Epithelial cell of proximal tubule (primary cell): ENCODE results near the gene RFX5. TPM values are rescaled to one million over a fixed set of nuclear protein-coding genes. Genes with fewer than 3 reads are reported as not detected.

Experiments
- DNase-seq: peaks from one replicate; pipeline ENCODE4 v3.0.0-alpha.2; 2011; ENCODE audit warnings: low read depth
- H3K4me3 ChIP-seq: 2 replicates; pipeline ENCODE4 v1.5.1; 2011; ENCODE audit warnings: low read depth, mild to moderate bottlenecking, low read length
- total RNA-seq: library from RNA; depleted of rRNA; stranded (reverse); fragments of >200 nt; gene quantifications from 2 replicates; pipeline ENCODE4 v1.2.3, GENCODE V29; 2015
- TF ChIP-seq, protein P1 (sequence below): conservative IDR thresholded peaks from 2 replicates; pipeline ENCODE4 v1.5.1; 2012; ENCODE audit warnings: low read depth, mild to moderate bottlenecking, low read length

The RFX5 gene
- total RNA-seq, 1 donor from 2014 or later, result 33.9 TPM

DNA sequence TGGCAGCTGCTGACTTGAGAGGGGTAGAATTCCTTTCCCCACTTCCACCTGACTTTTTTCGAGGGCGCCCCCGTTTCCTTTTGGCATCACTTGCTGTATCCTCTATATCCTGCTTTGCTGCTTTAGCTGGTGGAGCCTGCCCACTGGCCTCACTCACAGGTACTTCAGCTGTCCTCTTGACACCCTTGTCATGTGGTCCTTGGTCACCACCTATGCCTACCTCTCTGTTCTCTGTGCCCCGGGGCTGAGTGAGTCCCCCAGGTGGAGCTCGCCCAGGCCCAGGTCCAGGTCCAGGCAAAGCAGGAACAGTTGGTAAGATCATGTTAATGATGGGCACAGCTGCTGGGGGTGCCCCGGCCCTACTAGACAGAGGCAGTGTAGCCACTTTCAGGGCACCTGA lies 4.5 kb downstream of the RFX5 start:
- no peak for DNase-seq
- TF ChIP-seq, protein P1, sequence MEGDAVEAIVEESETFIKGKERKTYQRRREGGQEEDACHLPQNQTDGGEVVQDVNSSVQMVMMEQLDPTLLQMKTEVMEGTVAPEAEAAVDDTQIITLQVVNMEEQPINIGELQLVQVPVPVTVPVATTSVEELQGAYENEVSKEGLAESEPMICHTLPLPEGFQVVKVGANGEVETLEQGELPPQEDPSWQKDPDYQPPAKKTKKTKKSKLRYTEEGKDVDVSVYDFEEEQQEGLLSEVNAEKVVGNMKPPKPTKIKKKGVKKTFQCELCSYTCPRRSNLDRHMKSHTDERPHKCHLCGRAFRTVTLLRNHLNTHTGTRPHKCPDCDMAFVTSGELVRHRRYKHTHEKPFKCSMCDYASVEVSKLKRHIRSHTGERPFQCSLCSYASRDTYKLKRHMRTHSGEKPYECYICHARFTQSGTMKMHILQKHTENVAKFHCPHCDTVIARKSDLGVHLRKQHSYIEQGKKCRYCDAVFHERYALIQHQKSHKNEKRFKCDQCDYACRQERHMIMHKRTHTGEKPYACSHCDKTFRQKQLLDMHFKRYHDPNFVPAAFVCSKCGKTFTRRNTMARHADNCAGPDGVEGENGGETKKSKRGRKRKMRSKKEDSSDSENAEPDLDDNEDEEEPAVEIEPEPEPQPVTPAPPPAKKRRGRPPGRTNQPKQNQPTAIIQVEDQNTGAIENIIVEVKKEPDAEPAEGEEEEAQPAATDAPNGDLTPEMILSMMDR, result no peak
- no peak overlapping the region for H3K4me3 ChIP-seq

DNA sequence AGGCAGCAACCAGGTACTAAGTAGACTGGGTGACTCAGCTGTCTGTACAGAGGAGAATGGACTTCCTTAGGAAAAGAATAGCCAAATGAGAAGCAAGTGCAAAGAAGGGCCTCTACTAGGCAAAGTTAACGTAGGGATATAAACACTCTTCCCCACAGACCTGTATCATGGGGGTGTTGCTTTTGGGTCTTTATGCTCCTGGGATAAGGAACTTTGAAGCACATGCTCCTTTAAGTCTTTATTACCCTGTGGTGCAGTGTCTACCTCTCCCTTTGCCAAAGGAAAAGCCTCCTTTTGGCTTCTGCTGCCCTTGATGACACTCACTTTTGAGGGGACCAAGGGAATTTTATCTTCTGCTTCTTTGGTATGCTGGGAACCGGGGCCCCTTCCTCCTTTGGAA lies 5.0 kb downstream of the RFX5 start:
- DNase-seq, result no peak
- TF ChIP-seq, protein P1, result no peak
- H3K4me3 ChIP-seq, result no peak overlapping the region

DNA sequence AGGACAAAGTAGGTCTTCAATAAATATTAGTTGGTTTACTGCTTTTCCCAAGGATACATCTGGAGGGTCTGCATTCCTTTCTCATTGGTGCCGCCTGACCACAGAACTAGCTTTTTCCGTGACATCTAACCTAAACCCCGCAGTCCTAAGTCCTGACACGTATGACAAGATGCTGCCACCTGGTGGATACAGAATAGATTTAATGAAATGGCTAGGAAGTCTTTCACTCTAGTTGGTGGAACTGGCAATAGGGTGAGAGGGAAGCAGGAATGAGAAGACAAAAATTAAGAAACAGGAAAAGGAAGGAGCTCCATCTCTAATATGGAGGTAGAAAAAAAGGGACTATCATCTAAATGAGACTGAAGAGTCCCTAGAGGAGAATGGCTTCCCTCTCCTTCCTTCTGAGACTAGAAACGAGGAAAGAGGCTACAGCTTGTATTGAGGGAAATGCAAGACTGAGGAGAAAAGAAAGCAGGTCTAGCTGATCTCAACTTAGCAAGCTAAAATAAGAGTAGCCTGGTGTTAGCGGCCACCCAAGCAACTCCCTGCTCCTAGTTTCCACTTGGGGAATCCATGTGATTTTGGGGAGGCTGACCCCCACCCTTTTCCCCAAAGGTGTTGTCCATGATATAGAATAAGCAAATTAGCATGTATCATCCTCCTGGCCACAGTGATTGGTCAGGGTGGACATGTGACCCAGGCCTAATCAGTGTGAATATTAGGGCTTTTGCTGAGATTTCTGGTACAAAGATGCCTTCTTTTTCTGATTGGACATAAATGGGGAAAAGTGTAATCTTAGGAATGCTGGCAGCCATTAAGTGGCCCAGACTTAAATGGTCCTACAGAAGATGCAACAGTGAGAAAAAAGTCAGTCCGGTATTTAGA lies 5.9 kb downstream of the RFX5 start:
- peak; percentile 39 for DNase-seq
- H3K4me3 ChIP-seq, result no peak overlapping the region
- TF ChIP-seq, protein P1, result peak; percentile 79

DNA sequence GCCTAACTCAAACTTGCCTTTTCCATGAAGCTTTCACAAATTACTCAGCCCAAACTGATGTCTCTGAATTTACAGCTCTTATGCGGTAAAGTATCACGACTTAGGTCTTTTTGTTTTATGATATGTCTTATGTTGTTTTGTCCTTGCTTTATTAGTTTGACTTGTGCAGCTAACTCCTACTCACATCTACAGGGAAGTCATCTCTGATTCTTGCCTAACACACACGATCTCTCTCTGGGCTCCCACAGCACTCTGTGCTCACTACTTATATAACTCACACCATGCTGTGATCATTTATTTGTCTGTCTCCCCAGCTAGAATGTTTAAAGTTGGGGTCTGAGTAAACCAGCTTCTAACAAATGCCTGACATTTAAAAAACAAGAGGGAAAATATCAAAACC lies 10.5 kb downstream of the RFX5 start:
- TF ChIP-seq, protein P1, result no peak
- no peak overlapping the region for H3K4me3 ChIP-seq
- no peak for DNase-seq

DNA sequence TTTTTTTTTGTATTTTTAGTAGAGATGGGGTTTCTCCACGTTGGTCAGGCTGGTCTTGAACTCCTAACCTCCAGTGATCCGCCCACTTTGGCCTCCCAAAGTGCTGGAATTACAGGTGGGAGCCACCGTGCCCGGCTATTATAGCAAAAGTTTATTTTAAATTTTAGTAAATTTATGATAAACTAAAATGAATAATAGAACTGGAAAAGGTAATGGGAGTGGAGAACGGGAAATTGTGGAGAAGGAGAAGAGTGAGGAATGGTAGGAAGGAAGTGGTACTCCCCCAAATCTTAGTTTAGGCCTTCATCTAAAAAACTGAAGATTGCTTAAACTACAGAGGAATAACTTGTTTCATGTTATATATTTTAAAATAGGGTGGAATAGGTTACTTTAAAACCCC lies 12.2 kb downstream of the RFX5 start:
- TF ChIP-seq, protein P1, result no peak
- no peak for DNase-seq
- no peak overlapping the region for H3K4me3 ChIP-seq

DNA sequence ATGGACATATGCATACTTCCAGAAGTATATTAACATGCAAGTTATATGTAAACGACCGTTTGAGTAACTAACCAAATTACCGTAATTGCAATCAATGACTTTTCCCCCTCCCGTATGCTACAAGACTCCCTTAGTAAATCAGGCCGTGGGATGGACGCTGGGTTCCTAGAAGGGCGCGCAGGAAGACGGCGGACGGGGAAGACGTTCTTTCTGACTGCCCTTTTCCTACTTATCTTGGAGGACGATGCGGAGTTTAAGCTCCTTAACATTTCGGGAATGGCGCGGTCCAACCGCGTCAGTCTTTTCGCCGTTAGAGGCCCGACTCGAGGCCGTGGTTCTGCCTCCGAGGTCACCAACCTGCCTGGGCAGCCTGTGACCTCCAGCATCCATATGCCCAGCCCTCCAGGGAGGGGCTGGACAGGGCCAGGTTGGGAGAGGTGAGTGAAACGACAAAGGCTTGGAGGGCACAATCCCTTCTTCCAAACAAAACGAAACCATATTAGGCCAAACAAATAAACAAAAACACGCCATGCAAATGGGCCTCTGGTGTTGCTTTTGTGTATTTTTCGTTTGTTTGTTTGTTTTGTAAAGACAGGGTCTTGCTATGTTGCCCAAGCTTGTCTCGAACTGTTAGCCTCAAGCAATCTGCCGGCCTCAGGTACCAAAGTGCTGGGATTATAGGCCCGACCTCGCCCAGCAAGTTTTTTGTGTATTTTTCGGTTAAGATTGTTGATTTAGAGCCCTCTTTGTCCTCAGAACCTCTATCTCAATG lies 19.0 kb downstream of the RFX5 start:
- TF ChIP-seq, protein P1, result no peak
- H3K4me3 ChIP-seq, result peak overlapping the region; percentile 65
- no peak for DNase-seq
